SKM-1 treated with dmso at 0.1 percent for 144 hours (cell line): Measurements from ENCODE around the gene DCLRE1C.
"Not testable (repeated sequence)": the region's sequence is repeated elsewhere in the genome, so short reads cannot be mapped to it uniquely, and the experiment has no call there.

Experiments used
- DNase-seq: peaks from one replicate; lab custom pipeline; 2025; ENCODE audit not compliant: unreplicated experiment; lab: John Stamatoyannopoulos, UW

DCLRE1C gene

DNA sequence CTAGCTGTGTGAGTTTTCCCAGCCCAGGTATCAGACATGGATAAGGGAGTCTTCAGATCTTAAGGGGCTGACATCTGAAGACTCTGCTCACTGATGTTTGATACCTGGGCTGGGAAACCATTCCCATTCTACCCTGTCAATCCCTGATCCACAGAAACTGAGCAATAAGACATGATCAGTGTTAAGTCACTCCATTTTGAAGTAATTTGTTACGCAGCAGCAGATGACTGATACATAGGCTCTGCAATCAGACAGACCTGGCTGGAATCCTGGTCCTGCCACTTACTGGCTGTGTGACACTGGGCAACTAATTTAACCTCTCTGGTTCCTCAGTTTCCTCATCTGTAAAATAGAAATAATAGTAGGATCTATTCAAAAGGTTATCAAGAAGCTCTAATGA is 6.6 kb downstream of the DCLRE1C start:
- DNase-seq = no peak

DNA sequence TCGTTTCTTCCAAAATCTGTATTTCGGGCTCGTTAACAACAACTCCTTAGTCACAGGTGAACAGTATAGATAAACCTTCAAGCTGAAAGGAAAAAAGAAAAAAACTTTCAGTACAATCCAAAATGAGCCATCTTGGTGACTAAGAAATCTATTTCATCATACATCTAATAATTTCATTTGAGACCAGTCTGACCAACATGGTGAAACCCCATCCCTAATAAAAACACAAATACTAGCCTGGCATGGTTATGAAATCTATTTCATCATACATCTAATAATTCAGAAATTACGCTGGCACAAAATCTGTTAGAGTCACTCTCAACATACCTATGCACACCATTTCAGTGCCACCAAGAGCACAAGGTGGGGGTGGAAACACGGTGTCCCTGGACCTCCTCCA is 8.8 kb downstream of the DCLRE1C start:
- DNase-seq = no peak

DNA sequence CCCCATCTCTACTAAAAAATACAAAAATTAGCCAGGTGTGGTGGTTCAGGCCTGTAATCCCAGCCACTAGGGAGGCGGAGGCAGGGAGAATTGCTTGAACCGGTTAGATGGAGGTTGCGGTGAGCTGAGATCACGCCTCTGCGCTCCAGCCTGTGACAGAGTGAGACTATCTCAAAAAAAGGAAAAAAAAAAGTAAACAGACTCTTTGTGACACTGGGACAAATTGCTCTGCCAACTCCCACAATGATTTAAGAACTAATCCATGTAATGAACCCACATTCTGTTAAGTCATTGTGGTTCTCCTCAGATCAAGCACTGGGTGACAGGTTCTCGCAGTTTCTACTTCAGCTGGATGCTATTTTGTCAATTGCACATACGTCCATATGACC is 11.0 kb downstream of the DCLRE1C start:
- not testable (repeated sequence) for DNase-seq

DNA sequence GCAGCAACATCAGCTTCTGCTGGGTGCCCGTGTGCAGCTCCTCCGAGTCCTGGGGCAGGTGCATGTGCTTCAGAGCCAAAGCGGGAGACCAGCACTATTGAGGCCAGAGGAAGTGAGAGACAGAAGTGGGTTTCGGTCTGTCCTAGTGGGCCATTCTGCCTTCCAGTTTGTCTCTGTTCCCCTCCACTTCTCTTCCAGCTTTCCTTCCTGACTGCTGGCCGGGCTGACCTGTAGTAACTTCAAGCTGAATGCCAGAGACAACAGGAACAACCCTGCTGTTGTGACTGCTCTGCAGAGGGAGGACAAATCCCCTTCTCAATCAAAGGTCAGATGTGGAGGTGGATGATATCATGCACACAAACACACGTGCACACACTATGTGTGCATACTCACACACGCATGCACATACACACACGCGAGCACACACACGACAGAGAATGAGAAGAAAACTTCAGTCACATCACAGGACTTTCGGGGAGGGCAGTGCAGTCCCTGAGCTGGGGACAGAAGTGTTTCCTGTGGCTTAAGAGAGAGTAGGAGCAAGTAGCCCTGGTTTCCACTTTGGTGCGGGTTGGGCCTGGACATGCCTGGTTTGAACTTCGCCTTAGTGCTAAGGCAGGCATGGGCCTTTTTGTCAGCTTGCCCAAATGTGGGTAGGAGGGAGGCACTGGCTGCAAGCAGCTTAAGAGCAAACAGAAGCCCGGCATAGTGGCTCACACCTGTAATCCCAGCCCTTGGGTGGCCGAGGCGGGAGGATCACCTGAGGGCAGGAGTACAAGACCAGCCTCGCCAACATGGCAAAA is 11.5 kb downstream of the DCLRE1C start:
- not testable (repeated sequence) for DNase-seq

DNA sequence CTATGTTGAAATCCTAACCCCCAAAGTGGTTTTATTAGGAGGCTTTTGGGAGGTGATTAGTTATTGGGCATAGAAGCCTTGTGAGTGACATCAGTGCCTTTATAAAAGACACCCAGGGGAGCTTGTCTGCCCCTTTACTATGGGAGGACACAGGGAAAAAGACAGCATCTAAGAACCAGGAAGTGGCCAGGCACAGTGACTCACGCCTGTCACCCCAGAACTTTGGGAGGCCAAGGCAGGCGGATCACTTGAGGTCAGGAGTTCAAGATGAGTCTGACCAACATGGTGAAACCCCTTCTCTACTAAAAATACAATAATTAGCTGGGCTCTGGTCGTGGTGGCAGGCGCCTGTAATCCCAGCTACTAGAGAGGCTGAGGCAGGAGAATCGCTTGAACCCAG is 14.9 kb downstream of the DCLRE1C start:
- not testable (repeated sequence) for DNase-seq

DNA sequence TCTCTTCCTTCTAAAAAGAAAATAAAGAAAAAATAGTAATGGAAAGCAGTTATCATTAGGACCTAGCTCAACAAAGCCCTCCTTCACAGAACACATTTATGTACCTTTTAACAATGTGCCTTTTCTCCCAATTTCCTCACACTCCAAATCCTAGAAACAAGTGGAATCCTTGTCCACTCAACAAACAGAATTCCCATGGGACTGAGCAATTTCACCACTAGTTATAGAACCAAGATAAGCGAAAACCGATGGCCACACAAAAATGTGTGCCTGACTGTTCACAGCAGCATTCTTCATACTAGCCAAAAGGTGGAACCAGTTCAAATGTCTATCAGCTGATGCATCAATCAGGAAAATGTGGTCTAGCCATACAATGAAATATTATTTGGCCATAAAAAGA is 17.3 kb downstream of the DCLRE1C start:
- DNase-seq = no peak

DNA sequence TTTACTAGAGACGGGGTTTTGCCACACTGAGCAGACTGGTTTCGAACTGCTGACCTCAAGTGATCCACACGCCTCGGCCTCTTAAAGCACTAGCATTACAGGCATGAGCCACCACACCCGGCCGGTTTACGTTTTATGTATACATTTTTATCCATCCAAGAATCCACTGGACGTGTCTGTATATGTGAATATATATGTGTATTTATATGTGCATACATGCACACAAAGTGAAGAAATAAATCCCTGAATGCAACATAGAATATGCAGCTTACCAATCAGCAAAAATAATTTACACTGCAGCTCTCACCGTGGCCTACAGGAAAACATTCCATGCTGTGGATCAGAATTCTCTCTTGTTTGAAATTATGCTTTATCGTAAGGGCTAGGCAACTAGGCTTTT is 23.3 kb downstream of the DCLRE1C start:
- DNase-seq = no peak

DNA sequence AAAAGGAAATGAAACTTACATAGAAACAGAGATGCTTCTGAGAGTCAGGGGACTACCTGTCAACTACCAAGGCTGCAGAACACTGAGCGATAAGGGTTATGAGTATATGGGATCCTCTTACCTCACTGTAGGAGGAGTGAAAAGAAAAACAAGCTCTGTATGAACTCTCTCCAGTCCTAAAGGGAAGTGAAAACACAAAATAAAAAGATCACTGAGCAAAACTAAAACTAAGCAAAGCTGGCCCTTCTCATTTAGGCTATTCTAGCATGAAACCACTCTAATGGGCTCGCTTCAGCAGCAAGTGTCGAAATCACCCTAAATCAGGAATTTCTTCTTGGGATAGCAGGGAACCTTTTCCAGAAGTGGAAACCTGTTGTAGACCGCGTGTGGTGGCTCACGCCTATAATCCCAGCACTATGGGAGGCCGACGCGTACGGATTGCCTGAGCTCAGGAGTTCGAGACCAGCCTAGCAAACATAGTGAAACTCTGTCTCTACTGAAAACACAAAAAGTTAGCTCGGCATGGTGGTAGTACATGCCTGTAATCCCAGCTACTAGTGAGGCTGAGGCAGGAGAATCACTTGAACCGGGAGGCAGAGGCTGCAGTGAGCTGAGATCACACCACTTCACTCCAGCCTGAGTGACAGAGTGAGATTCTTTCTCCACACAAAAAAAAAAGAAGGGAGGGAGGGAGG is 27.0 kb downstream of the DCLRE1C start:
- DNase-seq = no peak

DNA sequence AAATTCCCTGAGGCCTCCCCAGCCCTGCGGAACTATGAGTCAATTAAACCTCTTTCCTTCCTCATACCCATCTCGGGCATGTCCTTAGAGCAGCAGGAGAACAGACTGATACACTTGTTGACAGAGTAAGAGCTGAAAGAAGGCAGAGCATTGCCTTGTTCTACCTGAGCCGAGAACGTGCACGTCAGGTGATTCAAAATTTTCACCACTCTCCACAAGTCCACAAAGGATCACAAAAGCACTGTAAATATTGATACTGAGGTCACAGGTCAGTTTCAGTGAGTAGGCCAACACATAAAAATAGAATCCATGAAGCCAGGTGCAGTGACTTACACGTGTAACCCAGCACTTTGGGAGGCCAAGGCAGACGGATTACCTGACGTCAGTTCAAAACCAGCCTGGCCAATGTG is 27.8 kb downstream of the DCLRE1C start:
- DNase-seq = no peak

DNA sequence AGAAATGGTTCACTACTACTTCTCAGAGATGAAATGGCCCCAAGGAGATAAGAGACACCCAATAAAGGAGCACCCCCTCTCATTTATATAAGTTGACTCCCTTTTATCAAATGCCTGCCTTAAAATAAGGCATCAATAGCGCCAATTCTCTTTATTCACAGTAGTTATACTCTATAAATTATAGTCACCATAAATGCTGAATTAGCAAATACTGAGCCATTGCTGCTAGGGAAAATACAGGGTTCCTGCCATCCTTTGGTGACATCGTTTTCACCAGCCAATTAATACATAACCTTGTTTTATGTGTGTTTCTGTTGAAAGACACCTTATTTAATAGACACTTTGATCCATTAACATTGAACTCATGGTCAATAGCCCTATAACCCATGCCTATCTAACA is 28.6 kb downstream of the DCLRE1C start:
- DNase-seq = no peak

DNA sequence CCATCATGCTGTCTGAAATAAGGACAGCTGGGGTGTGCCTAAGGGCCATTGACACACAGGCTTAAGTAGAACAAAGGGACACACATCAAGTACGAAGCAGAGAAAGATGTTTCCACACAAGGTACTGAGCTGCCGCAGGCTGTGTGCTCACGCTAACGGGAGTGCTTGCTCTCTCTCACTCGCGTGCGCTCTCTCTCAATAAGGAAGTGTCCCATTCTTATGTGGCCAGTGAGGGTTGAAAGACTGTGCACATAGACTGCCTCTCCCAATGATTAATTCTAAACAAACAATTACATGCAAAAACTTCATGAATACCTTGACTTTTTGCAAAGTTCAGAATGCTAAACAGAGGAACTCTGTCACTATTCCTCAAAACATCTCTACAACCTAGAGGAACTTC is 29.9 kb downstream of the DCLRE1C start:
- DNase-seq = no peak

DNA sequence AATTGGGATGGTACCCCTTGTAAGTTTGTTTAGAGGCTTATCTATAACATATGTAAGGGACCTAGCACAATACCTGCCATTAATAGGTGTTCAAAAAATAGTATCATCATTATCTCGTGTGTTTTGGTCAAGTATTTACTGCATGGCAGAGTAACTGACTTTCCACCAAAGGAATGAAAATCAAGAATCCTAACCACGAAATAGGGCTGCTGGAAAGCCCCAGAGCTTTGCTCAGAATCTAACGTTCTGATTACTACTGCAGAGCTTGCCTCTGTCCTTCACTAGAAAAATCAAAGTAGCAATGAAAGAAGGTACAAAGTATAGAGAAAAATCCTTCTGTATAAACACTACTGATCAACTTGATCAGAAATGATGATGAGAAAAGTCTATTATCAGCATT is 34.9 kb downstream of the DCLRE1C start:
- no peak for DNase-seq

DNA sequence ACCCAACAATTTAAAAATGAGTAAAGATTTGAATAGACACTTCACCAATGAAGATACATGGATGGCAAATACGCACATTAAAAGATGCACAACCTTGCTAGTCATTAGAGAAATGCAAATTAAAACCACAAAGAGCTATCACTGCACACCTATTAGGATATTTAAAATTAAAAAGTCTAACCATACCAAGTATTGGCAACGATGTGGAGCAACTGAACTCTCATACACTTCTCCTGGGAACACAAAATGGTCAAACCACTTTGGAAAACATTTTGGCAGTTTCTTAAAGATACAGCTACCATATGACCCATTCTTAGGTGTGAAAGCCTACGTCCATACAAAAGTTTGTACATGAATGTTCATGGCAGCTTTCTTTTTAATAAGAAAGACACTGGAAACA is 36.1 kb downstream of the DCLRE1C start:
- no peak for DNase-seq

DNA sequence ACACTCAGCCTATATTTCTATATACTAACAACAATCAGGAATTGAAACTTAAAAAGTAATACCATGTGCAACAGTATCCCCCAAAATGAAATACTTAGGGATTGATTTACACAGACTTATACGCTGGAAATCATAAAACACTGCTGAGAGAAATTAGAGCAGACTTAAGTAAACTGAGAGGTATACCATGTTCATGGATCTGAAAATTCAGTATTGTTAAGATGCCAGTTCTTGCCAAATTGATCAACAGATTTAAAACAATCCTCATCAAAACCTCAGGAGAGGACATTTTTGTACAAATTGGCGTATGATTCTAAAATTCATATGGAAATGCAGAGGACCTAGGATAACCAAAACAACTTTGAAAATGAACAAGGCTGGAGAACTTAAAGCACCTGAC is 37.3 kb downstream of the DCLRE1C start:
- no peak for DNase-seq

DNA sequence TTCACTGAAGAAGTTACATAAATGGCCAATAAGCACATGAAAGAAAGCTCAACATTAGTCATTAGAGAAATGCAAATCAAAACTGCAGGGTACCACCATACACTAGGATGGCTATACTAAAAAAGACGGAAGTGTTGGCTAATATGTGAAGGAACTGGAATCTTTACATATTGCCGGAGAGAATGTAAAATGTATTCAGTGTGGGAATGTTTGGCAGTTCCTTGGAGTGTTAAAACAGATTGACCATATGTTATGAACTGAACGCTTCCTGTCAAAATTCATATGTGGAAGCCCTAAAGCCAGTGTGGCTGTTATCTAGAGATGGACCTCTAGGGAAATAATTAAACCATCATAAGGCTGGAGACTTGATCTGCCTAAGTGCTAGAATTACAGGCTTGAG is 42.1 kb downstream of the DCLRE1C start:
- DNase-seq = no peak

DNA sequence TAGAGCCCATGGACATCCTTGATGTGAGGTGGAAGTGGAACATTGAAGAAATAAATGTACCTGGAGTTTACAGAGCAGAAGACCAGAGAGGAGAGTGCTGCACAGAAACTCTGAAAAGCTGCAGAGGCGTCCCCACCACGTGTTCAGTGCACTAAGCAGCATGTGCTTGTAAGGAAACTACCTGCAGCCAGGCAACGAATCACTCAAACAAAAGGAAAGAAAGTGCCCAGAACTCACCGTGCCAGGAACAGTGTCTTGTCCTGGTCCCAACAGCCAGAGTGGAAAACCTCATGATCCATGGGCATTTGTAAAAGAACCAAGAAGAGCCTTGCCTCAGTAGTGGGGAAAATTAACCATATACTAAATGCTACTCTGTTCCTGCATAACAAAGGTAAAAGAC is 42.9 kb downstream of the DCLRE1C start:
- DNase-seq = no peak

DNA sequence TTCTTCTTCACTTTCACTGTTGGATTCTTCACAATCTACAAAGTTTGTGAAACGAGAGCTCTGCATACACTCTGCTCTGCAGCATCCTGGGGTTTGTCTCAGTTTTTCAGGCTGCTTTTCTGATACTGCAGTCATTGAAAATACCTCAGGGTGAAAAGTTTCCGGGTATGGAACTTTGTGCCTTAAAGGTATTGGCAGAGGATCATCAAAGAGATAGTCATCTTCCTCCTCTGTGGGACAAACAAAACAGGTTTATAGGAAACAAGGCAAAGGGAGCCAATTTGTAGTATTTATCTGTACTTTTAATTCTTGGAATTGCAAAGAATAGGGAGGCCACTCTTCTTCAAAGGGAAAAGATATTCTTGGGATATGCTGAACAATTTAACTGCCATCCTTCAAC is 44.8 kb downstream of the DCLRE1C start:
- DNase-seq = no peak

DNA sequence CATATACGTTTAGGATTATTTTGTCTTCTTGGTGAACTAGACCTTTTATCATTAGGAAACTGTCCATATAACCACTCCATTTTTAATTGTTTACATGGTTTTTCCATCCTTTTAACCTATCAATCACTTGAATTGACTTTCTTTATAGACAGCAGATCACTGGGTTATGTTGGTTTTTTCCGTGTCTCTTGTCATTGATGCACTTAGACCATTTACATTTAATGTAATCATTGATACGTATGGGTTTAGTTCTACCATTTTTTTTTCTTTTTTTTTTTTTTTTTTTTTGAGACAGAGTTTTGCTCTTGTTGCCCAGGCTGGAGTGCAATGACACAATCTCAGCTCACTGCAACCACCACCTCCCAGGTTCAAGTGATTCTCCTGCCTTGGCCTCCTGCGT is 46.3 kb downstream of the DCLRE1C start:
- not testable (repeated sequence) for DNase-seq

DNA sequence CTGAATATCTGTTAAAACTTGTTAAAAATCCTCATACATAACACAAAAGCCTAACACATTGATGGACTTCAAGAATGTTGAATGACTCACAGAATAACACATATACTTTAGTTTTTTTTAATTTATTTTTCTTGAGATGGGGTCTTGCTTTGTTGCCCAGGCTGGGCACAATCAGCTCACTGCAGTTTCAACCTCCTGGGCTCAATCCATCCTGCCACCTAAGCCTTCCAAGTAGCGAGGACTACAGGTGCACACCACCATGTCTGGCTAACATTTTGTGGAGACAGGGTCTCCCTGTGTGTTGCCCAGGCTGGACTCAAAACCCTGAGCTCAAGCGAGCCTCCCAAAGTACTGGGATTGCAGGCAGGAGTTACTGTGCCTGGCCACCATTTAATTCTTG is 47.1 kb downstream of the DCLRE1C start:
- DNase-seq = no peak

DNA sequence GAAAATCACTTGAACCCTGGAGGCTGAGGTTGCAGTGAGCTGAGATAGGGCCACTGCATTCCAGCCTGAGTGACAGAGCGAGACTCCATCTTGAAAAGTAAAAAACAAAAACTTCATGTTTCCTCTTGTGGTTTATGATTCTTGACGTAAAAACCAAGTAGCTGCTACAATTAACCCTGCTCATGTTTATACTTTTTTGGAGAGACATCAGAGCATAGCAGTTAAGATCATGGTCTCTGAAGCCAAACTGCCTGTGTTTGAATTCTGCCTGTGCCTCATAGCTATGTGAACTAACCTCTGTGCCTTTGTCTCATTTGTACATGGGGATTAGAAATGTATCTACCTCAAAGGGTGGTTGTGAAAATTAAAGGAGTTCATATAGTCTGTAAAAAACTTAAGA is 48.0 kb downstream of the DCLRE1C start:
- no peak for DNase-seq

DNA sequence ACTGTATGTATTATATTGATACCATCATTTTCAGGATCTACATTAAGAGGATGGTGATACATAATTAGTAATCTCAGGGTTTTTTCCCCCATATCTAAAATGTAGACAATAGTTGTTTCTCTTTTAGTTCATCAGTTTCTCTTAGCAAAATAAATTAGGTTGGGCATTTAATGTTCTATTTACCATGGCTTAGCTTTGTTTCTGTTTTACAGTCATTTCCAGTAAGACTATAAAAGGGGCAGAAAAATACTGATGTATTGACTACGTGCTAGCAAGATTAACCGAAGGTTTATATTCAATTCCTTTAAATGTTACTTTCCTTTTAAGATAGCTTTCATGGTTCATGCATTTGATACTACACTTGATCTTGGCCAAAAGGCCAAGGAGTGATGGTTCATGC is 49.0 kb downstream of the DCLRE1C start:
- DNase-seq = no peak

DNA sequence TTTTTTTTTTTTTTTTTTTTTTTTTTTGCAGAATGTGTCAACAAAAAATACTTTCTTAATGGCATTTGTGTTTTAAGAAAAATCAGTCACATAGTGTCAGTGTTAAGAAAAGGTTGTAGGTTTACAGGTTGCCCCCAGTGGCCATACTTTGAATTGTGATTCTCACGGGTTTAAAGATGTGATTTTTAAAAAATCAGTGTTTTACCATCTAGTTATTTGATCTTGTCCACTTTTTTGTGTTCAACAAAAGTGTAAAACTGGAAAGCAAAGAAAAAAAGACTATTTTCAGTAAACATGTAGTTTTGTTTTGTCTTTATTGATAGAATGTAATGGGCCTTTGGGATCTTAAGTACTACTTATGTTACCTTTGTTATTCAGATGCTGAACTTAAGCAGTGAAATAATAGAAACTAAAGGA is 49.6 kb downstream of the DCLRE1C start:
- peak; percentile 3 for DNase-seq

DNA sequence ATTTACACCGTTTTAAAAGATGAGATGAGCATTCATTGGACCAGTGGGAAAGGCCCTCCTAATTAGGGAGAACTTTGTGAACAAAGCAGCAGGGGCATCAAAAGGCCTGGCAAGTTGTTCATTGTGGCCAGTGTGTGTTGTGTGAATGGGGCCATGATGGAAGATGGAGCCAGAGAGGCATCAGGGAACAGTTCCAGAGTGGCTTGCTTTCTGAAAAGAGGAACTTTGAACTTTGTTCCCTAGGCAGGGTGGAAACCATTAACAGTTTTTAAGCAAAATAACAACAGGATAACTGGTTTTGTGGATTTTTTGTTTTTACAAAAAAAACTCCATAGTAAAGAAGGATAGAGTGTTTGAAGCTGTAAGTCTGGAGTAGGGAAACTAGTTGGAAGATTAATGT is 62.7 kb downstream of the DCLRE1C start:
- no peak for DNase-seq
